ENCODE measurements around the gene NIBAN1. TPM values are rescaled to one million over a fixed set of nuclear protein-coding genes. Genes with fewer than 3 reads are reported as not detected.

Gene NIBAN1, protein sequence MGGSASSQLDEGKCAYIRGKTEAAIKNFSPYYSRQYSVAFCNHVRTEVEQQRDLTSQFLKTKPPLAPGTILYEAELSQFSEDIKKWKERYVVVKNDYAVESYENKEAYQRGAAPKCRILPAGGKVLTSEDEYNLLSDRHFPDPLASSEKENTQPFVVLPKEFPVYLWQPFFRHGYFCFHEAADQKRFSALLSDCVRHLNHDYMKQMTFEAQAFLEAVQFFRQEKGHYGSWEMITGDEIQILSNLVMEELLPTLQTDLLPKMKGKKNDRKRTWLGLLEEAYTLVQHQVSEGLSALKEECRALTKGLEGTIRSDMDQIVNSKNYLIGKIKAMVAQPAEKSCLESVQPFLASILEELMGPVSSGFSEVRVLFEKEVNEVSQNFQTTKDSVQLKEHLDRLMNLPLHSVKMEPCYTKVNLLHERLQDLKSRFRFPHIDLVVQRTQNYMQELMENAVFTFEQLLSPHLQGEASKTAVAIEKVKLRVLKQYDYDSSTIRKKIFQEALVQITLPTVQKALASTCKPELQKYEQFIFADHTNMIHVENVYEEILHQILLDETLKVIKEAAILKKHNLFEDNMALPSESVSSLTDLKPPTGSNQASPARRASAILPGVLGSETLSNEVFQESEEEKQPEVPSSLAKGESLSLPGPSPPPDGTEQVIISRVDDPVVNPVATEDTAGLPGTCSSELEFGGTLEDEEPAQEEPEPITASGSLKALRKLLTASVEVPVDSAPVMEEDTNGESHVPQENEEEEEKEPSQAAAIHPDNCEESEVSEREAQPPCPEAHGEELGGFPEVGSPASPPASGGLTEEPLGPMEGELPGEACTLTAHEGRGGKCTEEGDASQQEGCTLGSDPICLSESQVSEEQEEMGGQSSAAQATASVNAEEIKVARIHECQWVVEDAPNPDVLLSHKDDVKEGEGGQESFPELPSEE
- total RNA-seq, result 10 to 100 TPM; 17.7 to 26.4 (median 22.1) TPM

DNA sequence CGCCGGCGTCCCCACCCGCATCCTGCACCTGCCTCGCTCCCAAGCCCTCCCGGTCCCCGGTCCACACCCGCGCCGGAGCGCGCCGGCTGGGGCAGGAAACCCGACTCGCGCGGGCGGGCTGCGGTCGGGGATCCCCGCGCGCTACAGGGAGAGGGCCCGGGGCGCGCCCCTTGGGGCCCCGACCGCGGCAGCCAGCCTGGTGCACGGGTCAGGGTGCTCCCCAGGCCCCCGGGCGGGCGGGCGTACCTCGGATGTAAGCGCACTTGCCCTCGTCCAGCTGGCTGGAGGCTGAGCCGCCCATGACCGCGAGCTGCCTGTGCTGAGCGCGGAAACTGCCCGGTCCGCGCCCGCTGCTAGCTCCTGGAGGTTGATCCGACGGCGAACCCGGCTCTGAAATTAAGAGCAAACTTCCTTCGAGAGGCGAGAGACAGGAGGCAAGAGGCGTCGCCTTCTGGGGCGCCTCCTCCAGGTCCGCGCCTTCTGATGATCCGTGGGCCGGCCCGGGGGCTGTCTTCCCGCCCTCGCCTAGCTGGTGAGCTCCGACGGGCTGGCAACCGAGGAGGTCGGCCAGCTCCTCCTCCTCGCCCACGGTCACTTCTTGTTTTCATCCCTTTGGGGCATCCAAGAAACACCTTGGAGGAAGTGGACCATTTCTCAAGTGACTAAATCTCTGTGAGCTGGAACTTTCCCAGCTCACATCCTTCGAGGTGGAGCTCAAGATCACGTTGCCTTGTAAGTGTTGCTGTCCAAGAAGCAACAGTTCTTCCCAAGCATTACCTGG, at the start of gene NIBAN1:
NIBAN1 (minus strand) TSS at position 453 of the 781 bp plus-strand sequence; CDS start at position 301, 152 bp downstream.
- H3K36me3 ChIP-seq, result no peaks in the 10 kb centered on the region
- 1 to 4% methylated on average over 29 to 54 of the region's 70 CpGs for WGBS, 2 donors
- peak within 1 kb of the TSS; percentile 66 to 79 (median 76) for H3K4me3 ChIP-seq
- H3K4me1 ChIP-seq, result peaks cover 0 to 40% (median 10%) of the 10 kb centered on the region in 4 donors
- TF ChIP-seq, protein P1, sequence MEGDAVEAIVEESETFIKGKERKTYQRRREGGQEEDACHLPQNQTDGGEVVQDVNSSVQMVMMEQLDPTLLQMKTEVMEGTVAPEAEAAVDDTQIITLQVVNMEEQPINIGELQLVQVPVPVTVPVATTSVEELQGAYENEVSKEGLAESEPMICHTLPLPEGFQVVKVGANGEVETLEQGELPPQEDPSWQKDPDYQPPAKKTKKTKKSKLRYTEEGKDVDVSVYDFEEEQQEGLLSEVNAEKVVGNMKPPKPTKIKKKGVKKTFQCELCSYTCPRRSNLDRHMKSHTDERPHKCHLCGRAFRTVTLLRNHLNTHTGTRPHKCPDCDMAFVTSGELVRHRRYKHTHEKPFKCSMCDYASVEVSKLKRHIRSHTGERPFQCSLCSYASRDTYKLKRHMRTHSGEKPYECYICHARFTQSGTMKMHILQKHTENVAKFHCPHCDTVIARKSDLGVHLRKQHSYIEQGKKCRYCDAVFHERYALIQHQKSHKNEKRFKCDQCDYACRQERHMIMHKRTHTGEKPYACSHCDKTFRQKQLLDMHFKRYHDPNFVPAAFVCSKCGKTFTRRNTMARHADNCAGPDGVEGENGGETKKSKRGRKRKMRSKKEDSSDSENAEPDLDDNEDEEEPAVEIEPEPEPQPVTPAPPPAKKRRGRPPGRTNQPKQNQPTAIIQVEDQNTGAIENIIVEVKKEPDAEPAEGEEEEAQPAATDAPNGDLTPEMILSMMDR (IDR thresholded peaks at IDR 0.05), result no peak
- TF ChIP-seq EP300 (IDR thresholded peaks at IDR 0.05), result peak in 1 of 2 donors; percentile 69
- TF ChIP-seq POLR2A (IDR thresholded peaks at IDR 0.05), result peak in 1 of 2 donors; percentile 34
- peak within 1 kb of the TSS; percentile 77 to 87 (median 80) for H3K27ac ChIP-seq
- peak; percentile 47 to 57 for DNase-seq (ENCODE audit: low spot score in 2 of 2)
- no peaks in the 10 kb centered on the region for H3K27me3 ChIP-seq
- no peaks in the 10 kb centered on the region for H3K9me3 ChIP-seq

DNA sequence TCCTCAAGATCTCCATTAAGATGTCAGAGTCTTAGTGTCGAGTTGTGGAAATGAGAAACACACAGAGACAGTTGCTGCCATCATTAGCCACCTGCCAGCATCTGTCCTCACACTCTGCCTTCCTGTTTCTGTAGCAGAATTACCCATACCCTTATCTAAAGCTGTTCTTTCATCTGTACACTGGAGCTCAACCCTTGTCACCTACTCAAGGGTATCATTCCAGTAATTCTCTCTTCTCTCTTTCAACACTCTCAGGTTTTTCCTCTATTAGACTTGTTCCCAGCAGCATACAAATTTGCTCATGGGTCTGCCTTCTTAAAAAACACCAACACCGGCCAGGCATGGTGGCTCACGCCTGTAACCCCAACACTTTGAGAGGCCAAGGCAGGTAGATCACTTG, 43.7 kb upstream of the NIBAN1 start:
- no peak for DNase-seq (ENCODE audit: low spot score in 2 of 2)
- 93 to 94% methylated on average over 3 of the region's 3 CpGs for WGBS, 2 donors
- Histone ChIP-seq H3K27ac (no peak overlapping the region), H3K4me1 (no peaks in the 10 kb centered on the region), H3K9me3 (no peaks in the 10 kb centered on the region), H3K27me3 (no peaks in the 10 kb centered on the region), H3K4me3 (no peak overlapping the region), H3K36me3 (no peaks in the 10 kb centered on the region)
- TF ChIP-seq POLR2A (IDR thresholded peaks at IDR 0.05) (no peak), EP300 (IDR thresholded peaks at IDR 0.05) (no peak)

DNA sequence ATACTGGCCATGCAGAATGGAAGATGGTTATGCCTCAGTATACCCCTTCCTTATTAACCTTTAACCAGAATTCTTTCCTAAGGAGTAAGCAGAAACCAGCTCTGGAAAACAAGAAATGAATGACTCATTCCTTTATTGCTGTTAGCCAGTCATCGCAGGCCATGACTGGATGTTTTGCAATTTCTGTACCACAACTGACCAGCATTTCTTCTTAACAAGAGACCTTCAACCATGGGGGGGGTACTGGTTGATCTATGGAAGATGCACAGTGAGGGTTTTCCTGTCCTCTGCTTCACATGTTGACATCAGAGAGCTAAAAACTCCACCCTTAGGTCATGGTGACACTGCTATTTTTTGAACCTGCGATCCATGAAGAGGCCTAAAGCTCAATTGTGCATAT, 43.0 kb upstream of the NIBAN1 start:
- no peaks in the 10 kb centered on the region for H3K9me3 ChIP-seq
- DNase-seq (ENCODE audit: low spot score in 2 of 2), result no peak
- no peak for TF ChIP-seq POLR2A (IDR thresholded peaks at IDR 0.05)
- no peak for TF ChIP-seq EP300 (IDR thresholded peaks at IDR 0.05)
- TF ChIP-seq, protein P1 (IDR thresholded peaks at IDR 0.05), result no peak
- H3K4me3 ChIP-seq, result no peak overlapping the region
- WGBS, 2 donors, result 79 to 83% methylated on average over 2 of the region's 2 CpGs
- no peaks in the 10 kb centered on the region for H3K36me3 ChIP-seq
- no peaks in the 10 kb centered on the region for H3K4me1 ChIP-seq
- H3K27me3 ChIP-seq, result no peaks in the 10 kb centered on the region
- no peak overlapping the region for H3K27ac ChIP-seq

DNA sequence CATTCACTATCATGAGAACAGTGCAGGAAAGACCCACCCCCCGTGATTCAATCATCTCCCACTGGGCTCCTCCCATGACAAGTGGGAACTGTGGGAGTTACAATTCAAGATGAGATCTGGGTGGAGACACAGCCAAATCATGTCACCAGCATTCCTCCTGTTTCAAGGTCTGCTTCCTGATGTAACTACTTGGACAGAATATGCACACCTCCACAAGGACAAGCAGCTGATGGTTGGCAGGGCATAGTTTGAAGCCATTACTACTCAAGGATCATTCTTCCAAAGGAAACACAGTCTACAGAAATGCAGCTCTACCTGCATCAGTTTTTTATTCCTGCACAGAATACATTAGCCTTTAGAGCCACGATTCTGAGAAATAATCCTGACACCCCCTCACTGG, 42.6 kb upstream of the NIBAN1 start:
- H3K27me3 ChIP-seq, result no peaks in the 10 kb centered on the region
- no peaks in the 10 kb centered on the region for H3K36me3 ChIP-seq
- TF ChIP-seq POLR2A (IDR thresholded peaks at IDR 0.05) (no peak), EP300 (IDR thresholded peaks at IDR 0.05) (no peak)
- TF ChIP-seq, protein P1 (IDR thresholded peaks at IDR 0.05), result no peak
- no peaks in the 10 kb centered on the region for H3K9me3 ChIP-seq
- no peaks in the 10 kb centered on the region for H3K4me1 ChIP-seq
- 78% methylated on average over 2 of the region's 2 CpGs for WGBS, 2 donors
- no peak for DNase-seq (ENCODE audit: low spot score in 2 of 2)
- no peak overlapping the region for H3K27ac ChIP-seq
- no peak overlapping the region for H3K4me3 ChIP-seq

DNA sequence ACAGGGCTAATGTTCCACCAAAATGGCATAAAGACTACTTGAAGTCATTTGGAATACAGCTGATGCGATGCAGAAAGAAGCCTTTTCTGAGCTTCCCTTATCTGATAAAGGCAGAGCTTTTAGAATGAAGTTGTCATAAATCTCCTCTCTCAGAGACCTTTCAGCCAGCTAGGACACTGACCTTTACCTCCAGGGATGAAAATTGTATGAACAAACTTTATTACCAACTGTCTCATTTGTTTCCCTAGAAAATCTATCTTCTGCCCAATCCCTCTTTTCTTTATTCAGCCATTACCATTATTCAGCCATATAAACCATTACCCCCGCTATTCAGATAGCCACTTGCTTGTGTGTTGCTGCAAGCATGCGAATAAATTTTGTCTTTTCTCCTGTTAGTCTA, 41.3 kb upstream of the NIBAN1 start:
- TF ChIP-seq EP300 (IDR thresholded peaks at IDR 0.05) (no peak), POLR2A (IDR thresholded peaks at IDR 0.05) (no peak)
- TF ChIP-seq, protein P1 (IDR thresholded peaks at IDR 0.05), result no peak
- Histone ChIP-seq H3K4me3 (no peak overlapping the region), H3K4me1 (no peaks in the 10 kb centered on the region), H3K27me3 (no peaks in the 10 kb centered on the region), H3K27ac (no peak overlapping the region), H3K36me3 (no peaks in the 10 kb centered on the region), H3K9me3 (no peaks in the 10 kb centered on the region)
- no peak for DNase-seq (ENCODE audit: low spot score in 2 of 2)
- WGBS, 2 donors, result 85 to 89% methylated on average over 3 of the region's 3 CpGs
